Dendritic cell treated with granulocyte-macrophage colony-stimulating factor and Interleukin-4, amounts not matched to agents 40 ng/mL and 50 ng/mL, for 4 days (primary cell): ENCODE data around the gene SMLR1.
"Not testable (repeated sequence)": the region's sequence is repeated elsewhere in the genome, so short reads cannot be mapped to it uniquely, and the experiment has no call there.

Source experiments
- H3K27ac Mint-ChIP-seq: one replicate; pipeline ENCODE4 v1.8.0; 2022; ENCODE audit warnings: mild to moderate bottlenecking, mixed read lengths
- H3K27me3 Mint-ChIP-seq: one replicate; pipeline ENCODE4 v1.8.0; 2022; ENCODE audit warnings: mild to moderate bottlenecking, mixed read lengths
- H3K36me3 Mint-ChIP-seq: one replicate; pipeline ENCODE4 v1.8.0; 2022; ENCODE audit warnings: low read depth, mixed read lengths
- H3K4me1 Mint-ChIP-seq: one replicate; pipeline ENCODE4 v1.8.0; 2022; ENCODE audit warnings: low read depth, mixed read lengths
- H3K4me3 Mint-ChIP-seq: one replicate; pipeline ENCODE4 v1.8.0; 2022; ENCODE audit warnings: mild to moderate bottlenecking, moderate library complexity, mixed read lengths
- H3K9me3 Mint-ChIP-seq: one replicate; pipeline ENCODE4 v1.8.0; 2022; ENCODE audit warnings: mixed read lengths
- intact Hi-C: fragments of 100-400 bp; cut with micrococcal nuclease; formaldehyde crosslinking; loops from one replicate; pipeline ENCODE4 v1.15.0; 2022

Gene SMLR1

GRCh38 chr6:130827247-130828149 lies at the start of gene SMLR1:
SMLR1 (plus strand) TSS chr6:130827406; CDS start chr6:130827414, 8 bp downstream.
- H3K27me3 Mint-ChIP-seq, result no peaks in the 10 kb centered on the region
- peaks cover 6% of the 10 kb centered on the region for H3K4me1 Mint-ChIP-seq
- no peak within 1 kb of the TSS for H3K4me3 Mint-ChIP-seq
- H3K9me3 Mint-ChIP-seq, result no peaks in the 10 kb centered on the region
- intact Hi-C loops, result no loop called here
- H3K27ac Mint-ChIP-seq, result no peak within 1 kb of the TSS
- H3K36me3 Mint-ChIP-seq, result no peaks in the 10 kb centered on the region

GRCh38 chr6:130778946-130779657 lies 48.1 kb upstream of the SMLR1 start:
- Mint-ChIP-seq H3K9me3 (no peaks in the 10 kb centered on the region), H3K27ac (no peak overlapping the region), H3K4me1 (peaks cover 6% of the 10 kb centered on the region), H3K4me3 (no peak overlapping the region), H3K27me3 (no peaks in the 10 kb centered on the region), H3K36me3 (no peaks in the 10 kb centered on the region)
- intact Hi-C loops, result no loop called here

- Mint-ChIP-seq H3K36me3 (no peaks in the 10 kb centered on the region), H3K27me3 (no peaks in the 10 kb centered on the region), H3K9me3 (no peaks in the 10 kb centered on the region), H3K4me3 (no peak overlapping the region), H3K4me1 (peaks cover 6% of the 10 kb centered on the region), H3K27ac (no peak overlapping the region)
- intact Hi-C loops, result no loop called here
These were observed 47.6 kb upstream of the SMLR1 start for GRCh38 chr6:130779658-130780033.

GRCh38 chr6:130780122-130780521 lies 47.1 kb upstream of the SMLR1 start:
- Mint-ChIP-seq H3K36me3 (no peaks in the 10 kb centered on the region), H3K4me3 (no peak overlapping the region), H3K27ac (no peak overlapping the region), H3K27me3 (no peaks in the 10 kb centered on the region), H3K9me3 (no peaks in the 10 kb centered on the region), H3K4me1 (peaks cover 6% of the 10 kb centered on the region)
- intact Hi-C loops, result no loop called here

GRCh38 chr6:130781557-130781956 lies 45.6 kb upstream of the SMLR1 start:
- intact Hi-C loops, result no loop called here
- Mint-ChIP-seq H3K9me3 (no peaks in the 10 kb centered on the region), H3K4me1 (peaks cover 3% of the 10 kb centered on the region), H3K27ac (no peak overlapping the region), H3K27me3 (no peaks in the 10 kb centered on the region), H3K36me3 (no peaks in the 10 kb centered on the region), H3K4me3 (no peak overlapping the region)

- Mint-ChIP-seq H3K36me3 (no peaks in the 10 kb centered on the region), H3K9me3 (no peaks in the 10 kb centered on the region), H3K27ac (no peak overlapping the region), H3K4me3 (no peak overlapping the region), H3K27me3 (no peaks in the 10 kb centered on the region), H3K4me1 (no peaks in the 10 kb centered on the region)
- intact Hi-C loops, result no loop called here
These were observed 43.6 kb upstream of the SMLR1 start for GRCh38 chr6:130783416-130784107.

- no peaks in the 10 kb centered on the region for H3K9me3 Mint-ChIP-seq
- no peak overlapping the region for H3K4me3 Mint-ChIP-seq
These were observed 39.3 kb upstream of the SMLR1 start for GRCh38 chr6:130787726-130788500.

GRCh38 chr6:130788954-130789353 lies 38.3 kb upstream of the SMLR1 start:
- Mint-ChIP-seq H3K27ac (no peak overlapping the region), H3K4me3 (no peak overlapping the region), H3K4me1 (no peaks in the 10 kb centered on the region), H3K36me3 (no peaks in the 10 kb centered on the region), H3K27me3 (no peaks in the 10 kb centered on the region), H3K9me3 (no peaks in the 10 kb centered on the region)
- intact Hi-C loops, result no loop called here

More at GRCh38 chr6:130787726-130788500, 39.3 kb upstream of the SMLR1 start:
- H3K4me1 Mint-ChIP-seq, result no peaks in the 10 kb centered on the region
- H3K27ac Mint-ChIP-seq, result no peak overlapping the region
- intact Hi-C loops, result no loop called here
- no peaks in the 10 kb centered on the region for H3K36me3 Mint-ChIP-seq
- H3K27me3 Mint-ChIP-seq, result no peaks in the 10 kb centered on the region

- Mint-ChIP-seq H3K36me3 (no peaks in the 10 kb centered on the region), H3K27me3 (no peaks in the 10 kb centered on the region), H3K4me1 (no peaks in the 10 kb centered on the region), H3K4me3 (no peak overlapping the region), H3K27ac (no peak overlapping the region), H3K9me3 (no peaks in the 10 kb centered on the region)
- intact Hi-C loops, result no loop called here
These were observed 33.1 kb upstream of the SMLR1 start for GRCh38 chr6:130794010-130794697.

GRCh38 chr6:130794738-130795137 lies 32.5 kb upstream of the SMLR1 start:
- no peak overlapping the region for H3K4me3 Mint-ChIP-seq
- H3K9me3 Mint-ChIP-seq, result no peaks in the 10 kb centered on the region
- no peaks in the 10 kb centered on the region for H3K36me3 Mint-ChIP-seq
- intact Hi-C loops, result no loop called here
- no peaks in the 10 kb centered on the region for H3K4me1 Mint-ChIP-seq
- no peaks in the 10 kb centered on the region for H3K27me3 Mint-ChIP-seq
- H3K27ac Mint-ChIP-seq, result no peak overlapping the region

- Mint-ChIP-seq H3K4me1 (no peaks in the 10 kb centered on the region), H3K27ac (no peak overlapping the region), H3K36me3 (no peaks in the 10 kb centered on the region), H3K27me3 (no peaks in the 10 kb centered on the region), H3K4me3 (no peak overlapping the region), H3K9me3 (no peaks in the 10 kb centered on the region)
- intact Hi-C loops, result no loop called here
These were observed 30.8 kb upstream of the SMLR1 start for GRCh38 chr6:130796313-130796905.

- Mint-ChIP-seq H3K27ac (no peak overlapping the region), H3K27me3 (no peaks in the 10 kb centered on the region), H3K9me3 (no peaks in the 10 kb centered on the region), H3K4me3 (no peak overlapping the region), H3K36me3 (no peaks in the 10 kb centered on the region), H3K4me1 (no peaks in the 10 kb centered on the region)
- intact Hi-C loops, result no loop called here
These were observed 30.1 kb upstream of the SMLR1 start for GRCh38 chr6:130797061-130797460.

- H3K27ac Mint-ChIP-seq, H3K36me3 Mint-ChIP-seq, intact Hi-C loops, H3K4me1 Mint-ChIP-seq, H3K9me3 Mint-ChIP-seq, H3K4me3 Mint-ChIP-seq, H3K27me3 Mint-ChIP-seq: not testable (repeated sequence)
These were observed 25.8 kb upstream of the SMLR1 start for GRCh38 chr6:130801368-130801767.
